ENCODE data around the gene TBC1D16.
"Not testable (repeated sequence)": the region's sequence is repeated elsewhere in the genome, so short reads cannot be mapped to it uniquely, and the experiment has no call there.

TBC1D16 gene

GRCh38 chr17:79912552-79913330 is 122.9 kb downstream of the TBC1D16 start:
- no peak for DNase-seq

- no peak for DNase-seq
Measured at GRCh38 chr17:79911430-79912399, 124.0 kb downstream of the TBC1D16 start.

GRCh38 chr17:79910985-79911361 is 124.7 kb downstream of the TBC1D16 start:
- no peak for DNase-seq

- no peak for DNase-seq
Measured at GRCh38 chr17:79909121-79909520, 126.6 kb downstream of the TBC1D16 start.

DNA sequence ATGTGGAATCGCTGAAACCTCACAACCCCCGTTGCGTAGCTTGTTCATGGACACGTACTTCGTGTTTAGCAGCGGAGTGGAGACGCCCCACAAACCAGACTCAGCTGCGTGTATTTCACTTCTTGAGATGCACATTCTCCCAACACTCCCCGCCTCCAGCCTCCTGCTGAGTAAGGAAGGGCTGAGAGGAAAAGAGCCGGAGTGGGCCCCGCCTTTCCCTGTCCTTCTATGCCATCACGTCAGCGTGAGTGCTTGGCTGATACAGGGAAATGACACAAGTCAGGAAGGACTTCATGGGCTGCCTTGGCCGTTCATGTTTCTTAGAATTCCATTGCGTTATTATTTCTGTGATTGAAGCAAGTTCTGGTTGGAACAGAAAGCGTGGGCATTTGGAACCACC is 127.8 kb downstream of the TBC1D16 start:
- no peak for DNase-seq

GRCh38 chr17:79907217-79907715 is 128.4 kb downstream of the TBC1D16 start:
- no peak for DNase-seq

GRCh38 chr17:79905832-79906231 is 129.8 kb downstream of the TBC1D16 start:
- DNase-seq, result no peak

GRCh38 chr17:79904865-79905264 is 130.8 kb downstream of the TBC1D16 start:
- DNase-seq, result no peak

DNA sequence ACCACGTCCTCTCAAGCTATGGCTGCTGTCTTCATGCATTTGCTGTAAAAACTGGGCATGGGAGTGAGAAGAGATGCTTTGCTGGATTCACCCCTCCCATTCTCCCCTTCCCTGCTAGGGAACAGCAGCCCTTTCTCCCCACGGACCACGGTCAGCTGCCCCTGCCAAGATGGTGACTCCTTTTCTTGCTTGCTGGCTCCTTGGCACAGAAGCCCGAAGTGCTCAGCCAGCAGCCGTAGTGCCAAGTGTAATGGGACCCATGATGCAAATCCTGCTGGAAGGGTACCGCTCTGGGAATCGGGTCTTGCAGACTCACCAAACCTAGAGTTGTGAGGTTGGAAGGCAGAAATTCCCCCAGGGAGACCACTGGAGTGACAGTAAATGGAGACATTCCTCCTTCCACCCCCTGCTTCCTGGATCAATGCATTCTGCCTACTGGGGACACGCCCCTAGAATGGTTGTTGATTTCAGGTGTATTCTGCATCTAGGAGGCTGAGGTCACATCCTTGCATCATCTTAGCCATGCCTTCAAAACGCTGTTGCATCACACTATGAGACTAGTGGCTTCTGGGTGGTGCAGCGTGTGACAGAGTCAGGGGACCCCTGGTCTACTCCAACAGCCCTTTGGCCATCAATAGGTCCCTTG is 133.4 kb downstream of the TBC1D16 start:
- DNase-seq, result no peak

GRCh38 chr17:79901131-79901530 is 134.5 kb downstream of the TBC1D16 start:
- DNase-seq, result no peak

DNA sequence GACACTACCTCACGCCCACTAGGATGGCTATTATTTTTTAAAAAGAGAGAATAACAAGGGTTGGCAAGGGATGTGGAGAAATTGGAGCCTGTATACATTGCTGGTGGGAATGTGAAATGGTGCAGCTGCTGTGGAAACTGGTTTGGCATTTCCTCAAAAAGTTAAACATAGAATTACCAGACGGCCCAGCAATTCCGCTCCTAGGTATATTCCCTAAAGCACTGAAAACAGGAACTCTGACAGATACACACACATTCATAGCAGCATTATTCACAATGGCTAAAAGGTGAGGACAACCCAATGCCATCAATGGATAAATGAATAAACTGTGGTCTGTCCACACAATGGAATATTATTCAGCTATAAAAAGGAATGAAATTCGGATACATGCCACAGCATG is 136.1 kb downstream of the TBC1D16 start:
- no peak for DNase-seq

- DNase-seq, result no peak
Measured at GRCh38 chr17:79897243-79898063, 138.2 kb downstream of the TBC1D16 start.

DNA sequence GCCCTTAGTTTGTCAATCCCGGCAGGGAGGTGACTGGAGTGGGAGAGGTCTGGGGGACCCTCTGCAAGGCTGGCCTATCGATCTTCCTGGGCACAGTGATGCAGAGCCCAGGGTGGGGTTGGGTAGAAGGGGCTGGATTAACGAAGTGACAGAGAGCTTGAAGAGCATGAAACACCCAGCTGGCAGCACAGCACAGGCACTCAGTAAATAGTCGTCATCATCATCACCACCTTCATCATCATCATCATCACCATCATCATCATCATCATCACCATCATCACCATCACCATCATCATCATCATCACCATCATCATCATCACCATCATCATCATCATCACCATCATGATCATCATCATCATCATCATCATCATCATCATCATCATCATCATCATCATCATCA is 142.2 kb downstream of the TBC1D16 start:
- DNase-seq, result not testable (repeated sequence)

- DNase-seq, result no peak
Measured at GRCh38 chr17:79892457-79893241, 143.0 kb downstream of the TBC1D16 start.

GRCh38 chr17:79891113-79891730 is 144.4 kb downstream of the TBC1D16 start:
- DNase-seq, result no peak

- no peak for DNase-seq
Measured at GRCh38 chr17:79890706-79891105, 145.0 kb downstream of the TBC1D16 start.

DNA sequence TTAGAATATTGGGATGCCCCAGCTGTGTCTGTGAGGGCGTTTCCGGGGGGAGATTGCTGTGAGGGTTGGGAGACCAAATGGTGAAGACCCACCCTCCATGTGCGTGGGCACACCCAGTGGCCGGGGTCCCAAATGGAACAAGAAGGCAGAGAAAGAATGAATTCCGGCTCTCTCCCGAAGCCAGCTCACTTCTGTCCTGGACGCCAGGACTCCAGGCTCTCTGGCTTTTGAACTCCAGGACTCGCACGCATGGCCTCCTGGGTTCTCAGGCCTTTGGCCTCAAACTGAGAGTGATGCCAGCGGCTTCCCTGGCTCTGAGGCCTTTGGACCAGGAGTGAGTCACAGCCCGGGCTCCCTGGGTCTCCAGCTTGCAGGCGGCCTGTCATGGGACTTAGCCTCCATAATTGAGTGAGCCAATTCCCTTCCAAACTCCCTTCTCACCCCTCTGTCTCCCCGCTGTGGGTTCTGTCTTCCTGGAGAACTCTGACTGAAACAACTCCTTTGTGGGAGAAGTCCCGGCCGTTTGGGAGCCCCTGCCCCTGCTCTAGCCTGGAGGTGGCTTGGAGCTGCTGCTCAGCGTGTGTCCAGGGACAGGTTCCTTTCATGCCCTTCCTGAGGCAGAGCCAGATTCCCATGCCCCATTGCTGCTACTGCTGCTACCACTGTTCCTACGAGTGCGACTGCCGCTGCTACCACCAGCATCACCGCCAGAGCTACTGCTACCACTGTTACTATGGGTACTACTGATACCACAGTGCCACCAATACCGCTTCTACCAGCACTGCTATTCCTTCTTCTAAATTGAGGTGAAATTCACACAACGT is 146.6 kb downstream of the TBC1D16 start:
- DNase-seq, result no peak

- DNase-seq, result no peak
Measured at GRCh38 chr17:79888009-79888540, 147.6 kb downstream of the TBC1D16 start.

DNA sequence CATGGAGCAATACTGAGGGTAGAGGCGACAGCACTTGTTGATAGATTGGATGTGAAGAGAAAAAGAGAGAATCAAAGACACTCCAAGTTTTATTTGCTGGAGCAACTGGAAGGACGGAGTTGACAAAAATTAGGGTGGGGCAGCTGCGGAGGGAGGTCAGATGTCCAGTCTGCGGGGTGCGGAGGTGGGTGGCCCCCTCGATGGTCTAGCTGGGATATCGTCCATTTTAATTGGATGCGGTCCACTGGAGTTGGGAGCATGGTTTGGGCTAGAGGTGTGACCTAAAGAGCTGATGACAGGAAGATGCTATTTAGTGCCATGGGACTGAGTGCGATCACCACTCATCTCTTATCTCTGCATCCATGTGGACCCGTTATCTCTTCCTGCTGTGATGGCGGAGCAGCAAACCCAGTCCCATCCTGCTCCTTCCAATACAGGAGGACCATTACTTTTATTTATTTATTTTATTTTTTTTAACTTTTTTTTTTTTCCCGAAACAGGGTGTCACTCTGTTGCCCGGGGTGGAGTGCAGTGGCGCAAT is 148.2 kb downstream of the TBC1D16 start:
- DNase-seq, result no peak

Data from NCI-H1930 (cell line).